RWPE2 (cell line): ENCODE measurements around the gene TMEM63C.

Source experiments
- ATAC-seq: fragments of 200-7000 bp; cut with Tn5 transposase; 3 replicates; pipeline ENCODE4 v1.9.1; 2021; ENCODE audit warnings: low read depth
- DNase-seq: peaks from one replicate; pipeline ENCODE4 v3.0.0-alpha.2; 2020; ENCODE audit warnings: low spot score
- H3K27ac ChIP-seq: fragments of 450-650 bp; 2 replicates; pipeline ENCODE4 v1.5.1; 2017; ENCODE audit warnings: mild to moderate bottlenecking; ENCODE audit not compliant: poor library complexity, severe bottlenecking
- H3K27me3 ChIP-seq: fragments of 250-450 bp; sonication (Bioruptor Pico); 2 replicates; pipeline ENCODE4 v1.5.1; 2021; ENCODE audit warnings: mild to moderate bottlenecking, moderate library complexity; ENCODE audit not compliant: insufficient read depth, poor library complexity, severe bottlenecking
- H3K36me3 ChIP-seq: fragments of 250-450 bp; sonication (Bioruptor Pico); 2 replicates; pipeline ENCODE4 v1.5.1; 2020; ENCODE audit warnings: low read depth, mild to moderate bottlenecking, moderate library complexity
- H3K4me1 ChIP-seq: fragments of 250-450 bp; sonication (Bioruptor Pico); 2 replicates; pipeline ENCODE4 v1.5.1; 2021; ENCODE audit warnings: mild to moderate bottlenecking, moderate library complexity; ENCODE audit not compliant: insufficient read depth, poor library complexity, severe bottlenecking
- H3K4me3 ChIP-seq: fragments of 250-450 bp; sonication (Bioruptor Pico); 2 replicates; pipeline ENCODE4 v1.5.1; 2021; ENCODE audit warnings: mild to moderate bottlenecking, moderate library complexity; ENCODE audit not compliant: severe bottlenecking
- H3K9me3 ChIP-seq: fragments of 250-450 bp; sonication (Bioruptor Pico); 2 replicates; pipeline ENCODE4 v1.5.1; 2021; ENCODE audit warnings: mild to moderate bottlenecking, moderate library complexity; ENCODE audit not compliant: severe bottlenecking
- CTCF ChIP-seq: fragments of 450-650 bp; IDR thresholded peaks from one replicate; pipeline ENCODE4 v1.5.1; 2017; ENCODE audit warnings: mild to moderate bottlenecking, moderate library complexity; ENCODE audit not compliant: poor library complexity, severe bottlenecking

Gene TMEM63C

GRCh38 chr14:77151245-77151644 lies 30.4 kb upstream of the TMEM63C start:
- ATAC-seq (0 out of 3 replicates have a peak, but pooled peaks have one; percentile 26), DNase-seq (no peak)
- no peaks in the 10 kb centered on the region for H3K4me1 ChIP-seq
- H3K27ac ChIP-seq = no peak overlapping the region
- peak; percentile 76 for TF ChIP-seq CTCF
- no peaks in the 10 kb centered on the region for H3K9me3 ChIP-seq
- peaks cover 19% of the 10 kb centered on the region for H3K27me3 ChIP-seq
- no peaks in the 10 kb centered on the region for H3K36me3 ChIP-seq
- no peak overlapping the region for H3K4me3 ChIP-seq

- H3K9me3 ChIP-seq = no peaks in the 10 kb centered on the region
- ATAC-seq = peak; percentile 77
- H3K27ac ChIP-seq = no peak overlapping the region
- H3K27me3 ChIP-seq = peaks cover 11% of the 10 kb centered on the region
- no peak for DNase-seq
- H3K36me3 ChIP-seq = no peaks in the 10 kb centered on the region
- H3K4me1 ChIP-seq = no peaks in the 10 kb centered on the region
- TF ChIP-seq CTCF = peak; percentile 18
- H3K4me3 ChIP-seq = no peak overlapping the region
Observed at GRCh38 chr14:77151918-77152588, 29.5 kb upstream of the TMEM63C start.

GRCh38 chr14:77153802-77154201 lies 27.8 kb upstream of the TMEM63C start:
- Histone ChIP-seq H3K27ac (no peak overlapping the region), H3K4me3 (no peak overlapping the region), H3K4me1 (no peaks in the 10 kb centered on the region), H3K9me3 (no peaks in the 10 kb centered on the region), H3K36me3 (no peaks in the 10 kb centered on the region), H3K27me3 (peaks cover 6% of the 10 kb centered on the region)
- ATAC-seq (no peak), DNase-seq (no peak)
- no peak for TF ChIP-seq CTCF

- no peak for TF ChIP-seq CTCF
- Histone ChIP-seq H3K36me3 (no peaks in the 10 kb centered on the region), H3K27me3 (peaks cover under 1% of the 10 kb centered on the region), H3K4me3 (no peak overlapping the region), H3K27ac (no peak overlapping the region), H3K4me1 (no peaks in the 10 kb centered on the region), H3K9me3 (no peaks in the 10 kb centered on the region)
- ATAC-seq (no peak), DNase-seq (no peak)
Observed at GRCh38 chr14:77154421-77154820, 27.2 kb upstream of the TMEM63C start.

GRCh38 chr14:77155083-77155482 lies 26.5 kb upstream of the TMEM63C start:
- Histone ChIP-seq H3K4me3 (no peak overlapping the region), H3K9me3 (no peaks in the 10 kb centered on the region), H3K27me3 (no peaks in the 10 kb centered on the region), H3K4me1 (no peaks in the 10 kb centered on the region), H3K27ac (no peak overlapping the region), H3K36me3 (no peaks in the 10 kb centered on the region)
- ATAC-seq (no peak), DNase-seq (no peak)
- TF ChIP-seq CTCF = no peak
